Right lobe of liver (tissue), 6 donors: ENCODE measurements around the gene CCDC30. TPM values are rescaled to one million over a fixed set of nuclear protein-coding genes. Genes with fewer than 3 reads are reported as not detected.

Source experiments
- ATAC-seq, 4 donors: fragments of 200-7000 bp; cut with Tn5 transposase; one replicate each; pipeline ENCODE4 v1.9.1; 2020; ENCODE audit warnings: mild to moderate bottlenecking in 4 of 4, moderate library complexity in 4 of 4
- DNase-seq, 3 donors: peaks; one replicate each; pipeline ENCODE4 v3.0.0-alpha.2; 2020
- H3K27ac ChIP-seq, 3 donors: fragments of 200-600 bp; one replicate each; pipeline ENCODE4 v1.8.0; 2022
- H3K27me3 ChIP-seq, 2 donors: fragments of 200-600 bp; one replicate each; pipeline ENCODE4 v1.8.0; 2022
- H3K36me3 ChIP-seq, 4 donors: fragments of 200-600 bp; sonication (generic) in 1 of 4; one replicate each; pipeline versions ENCODE4 v1.5.1 to v1.8.0; 2017 to 2022; ENCODE audit warnings: control low read depth in 1 of 4
- H3K4me1 ChIP-seq, 4 donors: fragments of 200-600 bp; sonication (generic) in 1 of 4; one replicate each; pipeline versions ENCODE4 v1.5.1 to v1.8.0; 2017 to 2022; ENCODE audit warnings: control low read depth in 1 of 4
- H3K4me3 ChIP-seq, 3 donors: fragments of 200-600 bp; one replicate each; pipeline ENCODE4 v1.8.0; 2022
- H3K9me3 ChIP-seq, 4 donors: fragments of 200-600 bp; sonication (generic) in 1 of 4; one replicate each; pipeline versions ENCODE4 v1.5.1 to v1.8.0; 2017 to 2022; ENCODE audit warnings: control low read depth in 1 of 4
- POLR2A ChIP-seq: fragments of 450-650 bp; IDR thresholded peaks from one replicate; pipeline ENCODE4 v1.6.1; 2017; ENCODE audit warnings: antibody characterized with exemption, mild to moderate bottlenecking
- WGBS: methylation state at CpG from one replicate; pipeline ENCODE4 v1.1.6; 2018; ENCODE audit warnings: low coverage, low lambda C conversion rate; ENCODE audit not compliant: insufficient coverage; ENCODE audit errors: missing lambda C conversion rate; 5-methylcytosine and 5-hydroxymethylcytosine counted together
- intact Hi-C, 2 donors: fragments of 100-400 bp; cut with DNase I; formaldehyde crosslinking; loops; one replicate each; pipeline versions ENCODE4 v1.11.2 to v1.14.1; 2022
- total RNA-seq, 6 experiments: library from RNA; depleted of rRNA in 2 of 6; stranded (reverse); fragments of >200 nt in 2 of 6; fragmentation: NEBNext Ultra II Directional in 3 of 6; extraction: Animal tissue kit (Norgen Biotek cat#: 25700) in 3 of 6; gene quantifications; one replicate each; pipeline versions ENCODE4 v1.1.0 to v1.2.4, GENCODE V29; 2016 to 2023
- TF ChIP-seq, protein P1 (sequence below), 4 donors: fragments of 200-600 bp in 3 of 4; fragments of 450-650 bp in 1 of 4; IDR thresholded peaks; one replicate each; pipeline versions ENCODE4 v1.5.1 to v1.8.0; 2016 to 2022; ENCODE audit warnings: antibody characterized with exemption in 4 of 4, mild to moderate bottlenecking in 2 of 4
- donor health status: DM: no; HTN: yes; CAD: no.
- donor health status: DM: no; HTN: no; CAD: no.
- donor health status: DM: no; HTN: no; CAD: no.
- donor health status: DM: no; HTN: yes; CAD: no.
- donor health status: DM: no; HTN: yes; CAD: no.

The CCDC30 gene
- total RNA-seq, 6 experiments from 2014 or later: 0.37 to 1.4 (median 1.0) TPM

DNA sequence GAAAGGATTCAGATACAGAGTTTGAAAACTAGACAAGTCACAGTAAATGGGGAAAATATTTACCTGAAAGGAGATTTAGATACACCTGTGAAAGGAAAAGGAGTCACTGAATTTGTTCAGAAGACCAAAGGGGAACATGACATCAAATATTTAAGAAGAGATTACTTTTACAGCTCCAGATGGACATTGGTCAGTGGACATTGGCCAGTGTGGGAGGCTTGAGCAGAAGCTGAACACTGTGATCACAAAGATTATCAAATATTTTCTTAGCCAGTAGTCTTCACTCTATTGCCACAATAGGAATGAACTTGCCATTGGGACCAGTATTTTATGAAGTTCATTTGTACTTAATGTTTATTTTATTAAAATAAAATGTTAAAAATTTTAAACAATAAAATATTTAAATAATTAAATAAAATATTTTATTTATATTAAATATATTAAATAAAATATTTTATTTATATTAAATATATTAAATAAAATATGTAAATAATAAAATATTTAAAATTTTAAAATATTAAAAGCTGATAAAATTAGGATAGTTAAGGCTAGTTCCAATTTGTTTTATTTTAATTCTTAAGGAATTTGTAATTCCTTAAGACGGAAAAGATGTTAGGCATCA is 94.3 kb downstream of the CCDC30 start:
- no peak overlapping the region for H3K27ac ChIP-seq
- H3K9me3 ChIP-seq: no peaks in the 10 kb centered on the region
- no peak for TF ChIP-seq POLR2A
- TF ChIP-seq, protein P1, sequence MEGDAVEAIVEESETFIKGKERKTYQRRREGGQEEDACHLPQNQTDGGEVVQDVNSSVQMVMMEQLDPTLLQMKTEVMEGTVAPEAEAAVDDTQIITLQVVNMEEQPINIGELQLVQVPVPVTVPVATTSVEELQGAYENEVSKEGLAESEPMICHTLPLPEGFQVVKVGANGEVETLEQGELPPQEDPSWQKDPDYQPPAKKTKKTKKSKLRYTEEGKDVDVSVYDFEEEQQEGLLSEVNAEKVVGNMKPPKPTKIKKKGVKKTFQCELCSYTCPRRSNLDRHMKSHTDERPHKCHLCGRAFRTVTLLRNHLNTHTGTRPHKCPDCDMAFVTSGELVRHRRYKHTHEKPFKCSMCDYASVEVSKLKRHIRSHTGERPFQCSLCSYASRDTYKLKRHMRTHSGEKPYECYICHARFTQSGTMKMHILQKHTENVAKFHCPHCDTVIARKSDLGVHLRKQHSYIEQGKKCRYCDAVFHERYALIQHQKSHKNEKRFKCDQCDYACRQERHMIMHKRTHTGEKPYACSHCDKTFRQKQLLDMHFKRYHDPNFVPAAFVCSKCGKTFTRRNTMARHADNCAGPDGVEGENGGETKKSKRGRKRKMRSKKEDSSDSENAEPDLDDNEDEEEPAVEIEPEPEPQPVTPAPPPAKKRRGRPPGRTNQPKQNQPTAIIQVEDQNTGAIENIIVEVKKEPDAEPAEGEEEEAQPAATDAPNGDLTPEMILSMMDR (IDR thresholded peaks at IDR 0.05): no peak
- no peaks in the 10 kb centered on the region for H3K4me1 ChIP-seq
- H3K27me3 ChIP-seq: no peaks in the 10 kb centered on the region
- WGBS: 79% methylated on average over 1 of the region's 1 CpG
- H3K36me3 ChIP-seq: no peaks in the 10 kb centered on the region
- no peak for DNase-seq
- H3K4me3 ChIP-seq: no peak overlapping the region
- peak; percentile 27 to 84 (median 68) for ATAC-seq
- intact Hi-C loops: no loop called here

DNA sequence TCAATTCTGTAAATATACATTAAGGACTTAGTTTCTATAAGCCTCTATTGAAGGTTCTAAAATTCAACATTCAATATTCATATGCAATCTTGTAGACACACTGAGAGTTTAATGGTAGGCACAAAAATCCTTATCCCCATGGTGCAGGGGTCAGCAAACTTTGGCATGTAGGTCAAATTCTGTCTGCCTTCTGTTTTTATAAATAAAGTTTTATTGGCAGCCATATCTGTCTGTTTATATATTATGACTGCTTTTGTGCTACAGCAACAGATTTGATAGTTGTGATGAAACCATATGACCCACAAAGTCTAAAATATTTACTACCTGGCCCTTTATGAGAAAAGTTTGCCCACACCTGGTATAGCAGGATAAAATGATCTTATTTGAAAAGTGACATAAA is 104.0 kb downstream of the CCDC30 start:
- TF ChIP-seq, protein P1 (IDR thresholded peaks at IDR 0.05): no peak
- TF ChIP-seq POLR2A: no peak
- Histone ChIP-seq H3K27ac (no peak overlapping the region), H3K4me3 (no peak overlapping the region), H3K4me1 (no peaks in the 10 kb centered on the region), H3K27me3 (no peaks in the 10 kb centered on the region), H3K36me3 (no peaks in the 10 kb centered on the region), H3K9me3 (no peaks in the 10 kb centered on the region)
- intact Hi-C loops: no loop called here
- DNase-seq: no peak
- ATAC-seq: no peak

DNA sequence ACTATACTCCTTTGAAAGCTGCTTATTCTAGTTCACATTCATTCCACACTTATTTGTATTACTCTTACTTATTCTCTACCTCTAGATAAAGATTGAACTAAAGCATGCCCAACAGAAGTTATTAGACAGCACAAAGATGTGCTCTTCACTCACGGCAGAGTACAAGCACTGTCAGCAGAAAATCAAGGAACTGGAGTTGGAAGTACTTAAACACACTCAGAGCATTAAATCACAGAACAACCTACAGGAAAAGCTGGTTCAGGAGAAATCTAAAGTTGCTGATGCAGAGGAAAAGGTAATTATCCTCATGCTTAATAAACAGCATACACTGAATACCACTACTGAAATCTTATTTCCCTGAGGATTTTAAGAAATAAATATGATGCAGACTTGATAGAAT is 113.8 kb downstream of the CCDC30 start:
- WGBS: 19% methylated on average over 1 of the region's 1 CpG
- TF ChIP-seq, protein P1 (IDR thresholded peaks at IDR 0.05): no peak
- TF ChIP-seq POLR2A: no peak
- H3K9me3 ChIP-seq: no peaks in the 10 kb centered on the region

DNA sequence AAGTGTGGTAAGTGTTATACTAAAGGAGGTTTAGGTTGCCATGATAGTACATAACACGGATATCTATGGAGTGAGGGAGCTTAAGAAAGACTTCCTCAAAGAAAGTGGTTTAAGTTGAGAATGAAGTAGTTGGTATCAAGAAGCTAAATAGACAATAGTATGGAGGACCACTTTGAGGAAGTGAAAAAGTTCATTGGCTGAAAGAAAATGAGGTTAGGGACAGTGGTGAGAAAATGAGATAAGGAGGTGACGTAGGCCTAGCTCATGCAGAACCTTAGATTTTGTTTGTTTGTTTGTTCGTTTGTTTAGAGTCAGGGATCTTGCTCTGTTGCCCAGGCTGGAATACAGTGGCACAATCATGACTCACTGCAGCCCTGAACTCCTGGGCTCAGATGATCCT is 122.9 kb downstream of the CCDC30 start:
- intact Hi-C loops: loop anchor here in 1 of 2 donors (10.0 kb wide), 1 partner anchor 159 kb away; the partner anchor contains the start of gene CLDN19
- no peak for DNase-seq
- no peak for ATAC-seq
- Histone ChIP-seq H3K27me3 (no peaks in the 10 kb centered on the region), H3K36me3 (no peaks in the 10 kb centered on the region), H3K27ac (no peak overlapping the region), H3K4me3 (no peak overlapping the region), H3K4me1 (no peaks in the 10 kb centered on the region), H3K9me3 (no peaks in the 10 kb centered on the region)
- TF ChIP-seq, protein P1 (IDR thresholded peaks at IDR 0.05): no peak
- WGBS: 75% methylated on average over 3 of the region's 3 CpGs

More for the DNA sequence above, 113.8 kb downstream of the CCDC30 start:
- Histone ChIP-seq H3K36me3 (no peaks in the 10 kb centered on the region), H3K4me1 (no peaks in the 10 kb centered on the region), H3K27ac (no peak overlapping the region), H3K27me3 (no peaks in the 10 kb centered on the region), H3K4me3 (no peak overlapping the region)
- ATAC-seq (no peak), DNase-seq (no peak)
- intact Hi-C loops: loop anchor here in 1 of 2 donors (5.0 kb wide), 1 partner anchor 180 kb away; no protein-coding TSS in a partner anchor
